ENCODE data around the gene APEH.

Gene APEH

DNA sequence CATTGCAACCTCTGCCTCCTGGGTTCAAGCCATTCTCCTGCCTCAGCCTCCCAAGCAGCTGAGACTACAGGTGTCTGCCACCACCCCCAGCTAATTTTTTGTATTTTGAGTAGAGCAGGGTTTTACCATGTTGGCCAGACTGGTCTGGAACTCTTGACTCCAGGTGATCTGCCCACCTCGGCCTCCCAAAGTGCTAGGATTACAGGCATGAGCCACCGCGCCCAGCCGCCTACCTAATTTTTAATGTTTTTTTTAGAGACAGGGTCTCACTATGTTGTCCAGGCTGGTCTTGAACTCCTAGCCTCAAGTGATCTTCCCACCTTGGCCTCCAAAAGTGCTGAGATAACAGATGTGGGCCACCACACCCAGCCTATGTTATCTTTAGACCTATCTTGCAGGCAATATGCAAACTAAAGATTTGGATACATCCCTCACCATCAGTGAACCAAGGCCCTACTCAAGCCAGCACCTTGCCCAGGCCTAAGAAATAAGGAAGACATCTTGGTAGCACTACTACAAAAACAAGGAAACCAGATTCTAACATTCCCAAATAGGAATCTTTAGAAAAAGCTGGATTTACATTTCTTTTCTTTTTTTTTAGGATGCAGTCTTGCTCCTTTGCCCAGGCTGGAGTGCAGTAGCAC, 55.9 kb downstream of the APEH start:
- no peaks in the 10 kb centered on the region for H3K36me3 ChIP-seq (ENCODE audit: control insufficient read depth, insufficient read depth, low read length)
- H3K4me3 ChIP-seq (ENCODE audit: low read length): no peak overlapping the region
- no peak overlapping the region for H3K9ac ChIP-seq (ENCODE audit: low read length)
- peaks cover 20% of the 10 kb centered on the region for H3K4me1 ChIP-seq (ENCODE audit: control insufficient read depth, insufficient read depth, low read length)
- no peaks in the 10 kb centered on the region for H3K27me3 ChIP-seq (ENCODE audit: control insufficient read depth, insufficient read depth, low read length)
- no peaks in the 10 kb centered on the region for H3K9me3 ChIP-seq (ENCODE audit: control insufficient read depth, low read length)

DNA sequence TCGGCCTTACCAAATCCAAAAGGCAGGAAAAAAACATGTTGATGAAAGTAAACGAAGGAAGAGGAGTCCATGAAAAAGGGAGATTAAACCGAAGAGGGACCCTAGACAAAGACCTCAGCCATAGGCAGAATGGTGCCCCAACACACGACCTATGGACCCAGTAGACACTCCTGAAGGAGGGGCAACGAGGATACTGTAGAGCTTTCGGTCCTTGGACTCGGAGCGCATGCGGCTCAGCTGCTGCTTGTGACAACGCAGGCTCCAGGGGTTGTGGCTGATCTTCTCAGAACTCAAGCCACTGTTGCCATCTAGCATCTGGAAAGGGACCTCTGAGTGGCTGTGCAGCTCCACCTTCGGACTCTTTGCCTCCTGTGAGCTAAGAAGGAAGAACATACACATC, 58.4 kb downstream of the APEH start:
- Histone ChIP-seq H3K9me3 (ENCODE audit: control insufficient read depth, low read length) (no peaks in the 10 kb centered on the region), H3K9ac (ENCODE audit: low read length) (no peak overlapping the region), H3K4me1 (ENCODE audit: control insufficient read depth, insufficient read depth, low read length) (peaks cover 2% of the 10 kb centered on the region), H3K36me3 (ENCODE audit: control insufficient read depth, insufficient read depth, low read length) (peaks cover under 1% of the 10 kb centered on the region), H3K27me3 (ENCODE audit: control insufficient read depth, insufficient read depth, low read length) (no peaks in the 10 kb centered on the region), H3K4me3 (ENCODE audit: low read length) (no peak overlapping the region)

DNA sequence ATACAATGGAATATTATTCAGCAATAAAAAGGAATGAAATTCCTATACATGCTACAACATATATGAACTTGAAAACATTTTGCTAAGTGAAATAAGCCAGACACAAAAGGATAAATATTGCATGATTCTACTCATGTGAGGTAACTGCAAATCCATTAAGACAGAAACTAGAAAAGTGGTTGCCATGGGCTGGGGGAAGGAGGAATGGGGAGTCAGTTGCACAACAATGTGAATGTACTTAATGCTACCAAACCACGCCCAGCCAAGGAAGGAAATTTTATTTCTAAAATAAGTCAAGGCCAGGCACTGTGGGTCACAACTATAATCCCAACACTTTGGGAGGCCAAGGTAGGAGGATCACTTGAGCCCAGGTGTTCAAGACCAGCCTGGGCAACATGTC, 59.4 kb downstream of the APEH start:
- H3K9me3 ChIP-seq (ENCODE audit: control insufficient read depth, low read length): no peaks in the 10 kb centered on the region
- no peak overlapping the region for H3K9ac ChIP-seq (ENCODE audit: low read length)
- no peak overlapping the region for H3K4me3 ChIP-seq (ENCODE audit: low read length)
- no peaks in the 10 kb centered on the region for H3K27me3 ChIP-seq (ENCODE audit: control insufficient read depth, insufficient read depth, low read length)
- H3K4me1 ChIP-seq (ENCODE audit: control insufficient read depth, insufficient read depth, low read length): no peaks in the 10 kb centered on the region
- peaks cover 8% of the 10 kb centered on the region for H3K36me3 ChIP-seq (ENCODE audit: control insufficient read depth, insufficient read depth, low read length)
